NCI-H1417 treated with DMSO at 0.1 percent for 48 hours (cell line): Measurements from ENCODE around the gene ARSD.
"Not testable (repeated sequence)": the region's sequence is repeated elsewhere in the genome, so short reads cannot be mapped to it uniquely, and the experiment has no call there.

Source experiments
- DNase-seq: peaks from one replicate; lab custom pipeline; 2025; lab: John Stamatoyannopoulos, UW

The ARSD gene

DNA sequence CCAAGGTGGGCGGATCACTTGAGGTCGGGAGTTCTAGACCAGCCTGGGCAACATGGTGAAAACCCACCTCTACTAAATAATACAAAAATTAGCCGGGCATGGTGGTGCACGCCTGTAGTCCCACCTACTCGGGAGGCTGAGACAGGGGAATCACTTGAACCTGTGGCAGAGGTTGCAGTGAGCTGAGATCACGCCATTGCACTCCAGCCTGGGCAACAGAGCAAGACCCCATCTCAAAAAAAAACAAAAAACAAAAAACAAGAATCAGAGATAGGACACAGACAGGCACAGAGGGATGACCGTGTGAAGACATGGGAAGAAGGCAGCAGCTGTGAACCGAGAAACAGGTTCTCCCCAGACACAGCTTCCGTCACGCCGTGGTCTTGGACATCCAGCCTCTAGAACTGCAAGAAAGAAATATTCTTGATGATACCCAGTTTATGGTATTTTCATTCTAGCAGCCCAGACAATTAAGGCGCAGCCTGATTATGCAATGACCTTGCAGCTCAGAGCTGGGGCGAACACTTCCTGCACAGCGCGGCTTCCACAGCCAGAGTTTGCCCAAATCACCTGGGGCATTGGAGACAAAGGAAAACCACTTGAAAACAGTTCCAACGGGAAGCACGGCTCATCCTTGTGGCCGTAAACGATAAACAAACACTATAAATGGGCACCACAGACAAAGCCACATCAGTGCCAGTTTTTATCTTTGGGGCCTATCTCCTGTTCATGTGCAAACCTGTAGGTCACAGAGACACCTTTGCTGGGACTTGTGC lies 4.2 kb upstream of the ARSD start:
- DNase-seq, result no peak

DNA sequence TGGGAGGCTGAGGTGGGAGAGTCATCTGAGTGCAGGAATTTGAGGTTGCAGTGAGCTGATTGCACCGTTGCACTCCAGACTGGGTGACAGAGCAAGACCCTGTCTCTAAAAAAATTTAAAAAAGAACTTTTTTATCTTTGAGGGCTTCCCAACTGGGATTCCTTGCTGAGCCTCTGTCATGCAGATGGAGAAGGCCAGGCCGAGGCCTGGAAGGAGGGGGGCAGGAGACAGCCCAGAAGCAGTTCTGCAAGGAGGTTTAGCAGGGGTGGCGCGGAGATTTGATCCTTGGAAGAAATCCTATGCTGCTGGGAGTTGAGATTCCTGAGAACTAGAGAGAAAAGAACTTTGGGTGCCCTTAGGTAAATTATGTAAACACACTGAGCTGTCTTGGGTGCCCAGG lies 2.5 kb upstream of the ARSD start:
- no peak for DNase-seq

DNA sequence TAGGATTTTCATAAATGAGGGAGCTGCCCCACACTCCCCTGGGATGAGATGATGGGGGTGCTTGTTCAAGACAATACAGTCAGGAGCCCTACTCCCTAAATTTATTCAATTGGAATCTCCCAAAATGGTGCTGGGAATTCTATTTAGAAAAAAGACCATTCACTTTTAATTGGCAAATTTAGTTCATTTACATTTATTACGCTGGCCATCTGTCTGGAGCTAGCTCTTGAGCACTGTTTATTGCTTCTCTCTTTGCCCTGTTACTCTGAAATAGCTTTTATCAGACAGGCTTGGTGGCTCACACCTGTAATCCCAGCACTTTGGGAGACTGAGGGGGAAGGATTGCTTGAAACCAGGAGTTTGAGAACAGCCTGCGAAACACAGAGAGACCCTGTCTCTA lies 2.0 kb upstream of the ARSD start:
- DNase-seq, result no peak

DNA sequence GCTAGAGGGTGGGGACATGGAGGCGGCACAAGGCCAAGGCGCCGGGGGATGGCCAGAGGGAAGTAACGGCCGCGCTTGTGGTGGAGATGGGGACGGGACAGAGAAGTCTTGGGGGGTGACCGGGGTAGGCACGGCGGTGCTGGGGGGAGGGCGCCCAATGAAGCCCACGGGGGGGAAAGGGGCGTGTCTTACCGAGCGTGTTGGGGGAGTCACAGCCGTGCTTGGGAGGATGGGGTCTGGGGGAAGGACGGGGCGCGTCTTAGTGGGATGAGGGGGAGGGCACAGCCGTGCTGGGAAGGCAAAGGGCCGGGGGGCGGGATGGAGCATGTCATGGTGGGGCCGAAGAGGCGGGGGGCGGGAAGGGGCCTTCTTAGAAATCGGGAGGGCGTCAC lies 952 bp downstream of the ARSD start:
- no peak for DNase-seq

DNA sequence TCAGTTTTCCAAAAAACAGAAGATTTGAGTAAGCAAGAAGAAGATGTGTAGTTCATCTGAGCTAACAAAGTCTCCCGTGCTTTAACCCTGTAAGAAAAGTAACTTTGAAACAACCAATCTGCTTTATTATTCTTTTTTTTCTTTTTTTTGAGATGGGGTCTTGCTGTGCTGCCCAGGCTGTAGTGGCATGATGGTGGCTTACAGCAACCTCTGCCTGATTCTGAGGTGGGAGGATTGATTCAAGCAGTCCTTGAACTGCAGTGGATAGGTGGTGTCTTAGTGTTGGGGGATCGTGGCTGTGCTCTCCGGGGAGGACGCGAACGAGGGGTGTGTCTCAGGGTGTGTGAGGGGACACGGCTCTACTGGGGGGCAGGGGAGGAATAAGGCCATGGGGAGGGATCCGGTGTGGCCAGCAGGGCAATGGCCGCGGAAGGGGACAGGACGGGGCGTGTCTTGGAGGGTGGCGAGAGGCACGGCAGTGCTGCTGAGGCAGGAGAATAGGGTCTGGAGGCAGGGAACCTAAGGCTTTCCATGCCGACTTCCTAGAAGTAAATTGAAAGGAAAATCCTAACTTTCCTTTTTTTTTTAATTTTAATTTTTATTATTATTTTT lies 2.4 kb downstream of the ARSD start:
- no peak for DNase-seq

DNA sequence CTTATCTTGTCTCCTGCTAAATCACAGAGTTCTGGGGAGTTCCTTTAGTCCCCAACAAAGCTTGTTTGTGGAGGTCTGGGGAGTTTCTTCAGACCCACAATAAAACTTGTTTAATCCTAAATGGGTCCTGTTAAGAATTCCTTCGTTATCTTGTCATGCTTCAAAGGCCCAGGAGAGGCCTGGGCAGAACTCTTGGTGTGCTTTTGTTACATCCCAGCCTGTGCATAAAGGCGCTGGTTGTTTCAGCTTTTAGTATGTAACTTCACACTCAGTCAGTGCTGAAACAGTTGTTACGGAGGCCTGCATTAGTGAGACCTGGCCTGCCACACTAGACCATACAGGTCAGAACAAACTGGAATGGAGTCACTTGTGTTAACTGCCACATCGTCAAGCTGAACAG lies 2.9 kb downstream of the ARSD start:
- not testable (repeated sequence) for DNase-seq

DNA sequence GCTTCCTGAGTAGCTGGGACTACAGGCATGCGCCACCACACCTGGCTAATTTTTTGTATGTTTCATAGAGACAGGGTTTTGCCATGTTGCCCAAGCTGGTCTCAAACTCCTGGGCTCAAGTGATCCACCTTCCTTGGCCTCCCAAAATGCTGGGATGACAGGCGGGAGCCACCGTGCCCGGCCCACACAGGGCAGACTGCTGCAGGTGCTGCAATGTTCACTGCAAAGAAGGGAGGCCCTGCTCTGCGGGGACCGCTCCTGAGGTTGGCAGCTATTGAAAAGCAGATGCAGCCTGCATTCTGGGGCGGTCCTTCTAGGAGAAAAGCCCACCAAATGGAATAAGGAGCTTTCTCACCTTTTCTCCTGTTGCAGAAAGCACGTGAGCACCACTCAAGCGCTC lies 5.0 kb downstream of the ARSD start:
- no peak for DNase-seq

DNA sequence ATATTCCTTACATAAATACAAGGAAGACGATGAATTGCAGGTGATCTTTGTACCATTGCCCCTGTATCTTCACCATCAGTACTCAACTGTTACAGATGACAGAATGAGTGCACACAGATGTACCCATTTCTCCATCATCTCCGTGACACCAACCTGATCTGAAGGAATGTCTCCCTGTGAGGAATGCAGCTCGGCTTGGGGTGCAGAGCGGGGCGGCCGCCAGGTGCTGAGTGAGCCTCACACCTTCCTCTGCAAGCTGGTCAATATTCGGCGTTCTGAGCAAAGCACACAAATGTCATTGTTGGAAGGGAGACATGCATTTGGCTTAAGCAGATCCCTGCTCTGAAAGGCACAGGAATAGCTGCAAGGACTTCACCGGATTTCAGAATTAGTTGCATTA lies 7.4 kb downstream of the ARSD start:
- DNase-seq, result no peak

DNA sequence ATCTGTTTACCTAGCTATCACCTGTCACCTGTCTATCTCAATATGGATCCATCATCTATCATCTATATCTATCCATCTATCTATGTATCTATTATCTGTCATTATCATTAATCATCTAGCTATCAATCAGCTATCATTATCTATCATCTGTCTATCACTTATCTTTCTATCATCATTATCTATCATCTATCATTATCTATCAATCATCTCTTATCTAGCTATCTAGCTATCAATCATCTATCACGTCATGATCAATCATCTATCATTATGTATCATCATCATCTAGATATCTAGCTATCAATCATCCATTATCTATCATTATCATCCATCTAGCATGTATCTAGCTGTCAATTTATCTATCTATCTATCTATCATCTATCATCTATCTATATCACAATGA lies 7.9 kb downstream of the ARSD start:
- no peak for DNase-seq

DNA sequence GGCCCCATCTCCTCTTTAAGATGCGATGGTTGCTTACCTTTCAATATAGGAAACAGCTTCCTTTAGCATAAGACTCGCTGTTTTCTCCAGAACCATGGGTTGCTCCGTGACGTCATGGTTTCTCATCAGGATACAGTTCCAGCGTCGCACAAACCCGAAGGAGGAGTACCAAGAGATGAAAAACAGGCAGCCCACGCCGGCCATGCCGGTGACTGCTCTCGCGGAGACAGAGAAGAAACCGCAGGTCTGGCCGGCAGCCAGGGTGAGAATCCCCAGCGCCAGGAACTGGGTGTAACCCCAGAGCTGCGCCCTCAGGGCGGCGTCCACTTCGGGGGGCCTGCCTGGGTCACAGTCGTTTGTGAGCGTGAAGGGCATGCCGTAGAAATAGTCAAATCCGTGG lies 11.4 kb downstream of the ARSD start:
- DNase-seq, result no peak

DNA sequence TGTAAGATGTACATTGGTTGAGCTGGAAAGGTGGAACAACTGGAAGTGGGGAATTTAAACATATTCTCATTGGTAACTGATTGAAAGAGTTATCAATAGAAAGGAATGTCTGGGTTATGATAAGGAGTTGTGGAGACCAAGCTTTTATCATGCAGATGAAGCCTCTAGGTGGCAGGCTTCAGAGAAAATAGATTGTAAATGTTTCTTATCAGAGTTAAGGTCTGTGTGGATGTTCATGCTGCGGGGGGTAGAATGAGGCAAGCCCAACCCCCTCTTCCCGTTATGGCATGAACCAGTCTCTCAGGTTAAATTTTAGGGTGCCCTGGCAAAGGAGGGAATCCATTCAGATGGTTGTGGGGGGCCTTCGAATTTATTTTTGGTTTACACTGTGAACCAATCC lies 16.0 kb downstream of the ARSD start:
- DNase-seq, result no peak

DNA sequence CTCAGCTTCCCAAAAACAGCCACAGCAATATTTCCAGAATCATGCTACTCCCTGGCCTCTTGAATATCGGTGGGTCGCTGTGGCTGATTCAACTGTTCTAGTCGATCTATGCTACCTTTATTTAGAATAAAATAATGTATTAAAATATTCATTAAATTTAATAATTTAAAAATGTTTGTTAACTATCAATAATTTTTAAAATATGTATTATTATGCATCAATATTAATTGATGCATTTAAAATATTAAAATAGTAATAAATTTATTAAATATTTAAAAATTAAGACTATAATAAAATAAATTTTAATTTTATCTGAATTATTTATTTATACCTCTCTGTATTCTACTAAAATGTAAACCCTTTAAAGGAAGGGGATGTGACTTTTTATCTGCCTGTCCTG lies 19.0 kb downstream of the ARSD start:
- no peak for DNase-seq

DNA sequence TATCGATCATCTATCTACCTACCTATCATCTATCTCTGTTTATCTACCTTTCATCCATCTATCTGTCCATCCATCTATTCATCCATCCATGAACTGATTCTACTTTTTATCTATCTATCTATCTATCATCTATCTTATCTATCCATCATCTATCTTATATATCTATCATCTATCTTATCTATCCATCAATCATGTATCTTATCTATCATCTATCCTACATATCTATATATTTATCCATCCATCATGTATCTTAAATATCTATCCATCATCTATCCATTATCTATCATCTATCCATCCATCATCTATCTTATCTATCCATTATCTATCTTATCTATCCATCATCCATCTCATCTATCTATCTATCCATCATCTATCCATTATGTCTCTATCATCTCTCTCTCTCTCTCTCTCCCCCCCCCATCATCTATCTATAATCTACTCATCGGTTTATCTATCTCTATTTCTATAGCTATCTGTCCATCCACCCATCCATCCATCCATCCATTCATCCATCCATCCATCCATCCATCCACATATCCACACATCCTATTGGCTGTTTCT lies 20.9 kb downstream of the ARSD start:
- no peak for DNase-seq

DNA sequence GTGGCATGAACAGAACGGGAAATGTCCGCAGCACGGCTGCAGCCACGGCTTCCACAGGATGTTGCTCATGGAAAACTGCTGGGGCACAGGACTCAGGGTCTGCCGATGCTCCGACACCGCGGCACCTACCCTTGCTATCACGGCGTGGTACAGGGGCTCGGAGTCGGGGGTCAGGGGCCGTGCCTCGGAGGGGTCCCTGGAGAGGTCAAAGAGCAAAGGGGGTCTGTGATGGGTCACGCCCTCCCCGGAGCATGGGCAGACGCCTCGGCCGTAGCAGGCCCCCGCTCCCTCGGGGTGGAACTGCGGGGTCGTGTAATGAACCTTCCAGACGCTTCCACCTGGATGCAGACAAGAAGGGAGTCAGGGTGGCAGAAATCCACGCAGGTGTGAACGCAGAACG lies 21.8 kb downstream of the ARSD start:
- DNase-seq, result no peak

DNA sequence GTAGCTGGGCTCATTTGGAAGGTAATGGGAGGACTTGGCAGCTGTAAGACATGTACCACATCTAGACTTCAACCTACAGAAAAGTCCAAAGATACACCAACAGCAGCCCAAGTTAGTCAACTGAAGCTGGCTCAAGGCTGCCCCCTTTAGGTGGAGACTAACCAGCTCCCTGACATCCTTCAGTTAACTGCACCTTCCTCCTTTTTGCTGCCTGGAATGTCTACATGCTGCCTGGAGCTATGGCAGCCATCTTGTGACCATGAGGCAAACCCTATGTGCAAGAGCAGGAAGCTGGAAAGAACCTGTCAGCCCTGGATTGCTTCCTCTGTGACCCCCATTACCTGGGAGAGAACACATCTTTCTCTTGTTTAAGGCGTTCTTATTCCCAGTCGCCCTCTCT lies 25.8 kb downstream of the ARSD start:
- no peak for DNase-seq

DNA sequence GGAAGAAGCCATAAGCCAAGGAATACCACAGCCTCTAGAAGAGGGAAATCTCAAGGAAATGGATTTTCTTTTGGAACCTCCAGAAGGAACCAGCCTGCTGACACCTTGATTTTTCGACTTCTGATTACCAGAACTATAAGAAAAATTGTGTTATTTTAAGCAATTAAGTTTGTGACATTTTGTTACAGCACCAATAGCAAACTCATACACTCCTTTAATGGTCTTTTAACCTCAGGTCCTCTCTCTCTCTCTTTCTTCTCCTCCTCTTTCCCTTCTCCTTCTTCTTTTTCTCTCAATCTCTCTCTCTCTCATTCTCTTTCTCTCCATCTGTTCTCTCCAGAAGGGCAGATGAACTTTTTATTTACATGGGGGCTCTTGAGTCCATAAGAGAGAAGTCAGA lies 26.3 kb downstream of the ARSD start:
- no peak for DNase-seq

DNA sequence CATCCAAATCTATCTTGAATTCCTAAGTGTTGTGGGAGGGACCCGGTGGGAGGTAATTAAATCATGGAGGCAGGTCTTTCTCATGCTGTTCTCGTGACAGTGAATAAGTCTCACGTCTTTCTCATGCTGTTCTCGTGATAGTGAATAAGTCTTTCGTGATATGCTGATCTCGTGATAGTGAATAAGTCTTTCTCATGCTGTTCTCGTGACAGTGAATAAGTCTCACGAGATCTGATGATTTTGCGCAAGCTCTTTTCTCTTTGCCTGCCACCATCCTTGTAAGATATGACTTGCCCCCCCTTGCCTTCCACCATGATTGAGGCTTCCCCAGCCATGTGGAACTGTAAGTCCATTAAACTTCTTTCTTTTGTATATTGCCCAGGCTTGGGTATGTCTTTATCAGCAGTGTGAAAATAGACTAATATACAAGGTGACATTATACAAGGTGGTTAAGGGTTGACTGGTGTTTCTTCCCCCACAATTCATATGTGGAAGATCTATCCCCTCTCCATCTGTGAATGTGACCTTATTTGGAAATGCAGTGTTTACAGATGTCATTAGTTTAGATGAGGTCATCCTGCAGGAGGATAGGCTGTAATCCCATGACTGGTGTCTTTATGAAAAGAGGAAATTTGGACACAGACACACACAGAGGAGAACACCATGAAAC lies 27.6 kb downstream of the ARSD start:
- DNase-seq, result no peak

DNA sequence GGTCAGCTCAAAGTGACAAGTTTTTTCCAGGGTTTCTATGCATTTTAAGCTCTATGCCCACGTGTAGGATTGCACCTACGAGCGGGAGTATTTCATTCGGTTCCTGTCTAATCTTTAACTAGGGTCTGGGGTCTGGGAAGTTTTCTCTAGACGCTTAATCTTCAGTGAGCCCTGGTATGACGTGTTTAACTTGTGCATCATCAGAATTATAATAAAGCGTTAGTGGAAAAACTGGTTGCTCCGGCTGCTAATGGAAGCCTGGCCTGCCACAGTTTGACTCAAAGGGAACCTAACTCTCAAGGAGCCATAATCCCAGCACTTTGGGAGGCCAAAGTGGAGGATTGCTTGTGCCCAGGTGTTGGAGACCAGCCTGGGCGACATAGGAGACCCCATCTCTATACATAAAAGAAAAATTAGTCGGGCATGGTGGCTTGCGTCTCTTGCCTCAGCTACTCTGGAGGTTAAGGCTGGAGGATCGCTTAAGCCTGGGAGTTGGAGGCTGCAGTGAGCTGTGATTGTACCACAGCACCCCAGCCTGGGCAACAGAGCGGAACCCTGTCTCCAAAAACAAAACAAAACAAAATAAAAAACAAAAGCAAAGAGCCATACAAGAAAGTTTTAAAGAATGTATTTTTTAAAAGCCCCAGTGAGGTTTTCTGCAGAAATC lies 30.2 kb downstream of the ARSD start:
- no peak for DNase-seq

DNA sequence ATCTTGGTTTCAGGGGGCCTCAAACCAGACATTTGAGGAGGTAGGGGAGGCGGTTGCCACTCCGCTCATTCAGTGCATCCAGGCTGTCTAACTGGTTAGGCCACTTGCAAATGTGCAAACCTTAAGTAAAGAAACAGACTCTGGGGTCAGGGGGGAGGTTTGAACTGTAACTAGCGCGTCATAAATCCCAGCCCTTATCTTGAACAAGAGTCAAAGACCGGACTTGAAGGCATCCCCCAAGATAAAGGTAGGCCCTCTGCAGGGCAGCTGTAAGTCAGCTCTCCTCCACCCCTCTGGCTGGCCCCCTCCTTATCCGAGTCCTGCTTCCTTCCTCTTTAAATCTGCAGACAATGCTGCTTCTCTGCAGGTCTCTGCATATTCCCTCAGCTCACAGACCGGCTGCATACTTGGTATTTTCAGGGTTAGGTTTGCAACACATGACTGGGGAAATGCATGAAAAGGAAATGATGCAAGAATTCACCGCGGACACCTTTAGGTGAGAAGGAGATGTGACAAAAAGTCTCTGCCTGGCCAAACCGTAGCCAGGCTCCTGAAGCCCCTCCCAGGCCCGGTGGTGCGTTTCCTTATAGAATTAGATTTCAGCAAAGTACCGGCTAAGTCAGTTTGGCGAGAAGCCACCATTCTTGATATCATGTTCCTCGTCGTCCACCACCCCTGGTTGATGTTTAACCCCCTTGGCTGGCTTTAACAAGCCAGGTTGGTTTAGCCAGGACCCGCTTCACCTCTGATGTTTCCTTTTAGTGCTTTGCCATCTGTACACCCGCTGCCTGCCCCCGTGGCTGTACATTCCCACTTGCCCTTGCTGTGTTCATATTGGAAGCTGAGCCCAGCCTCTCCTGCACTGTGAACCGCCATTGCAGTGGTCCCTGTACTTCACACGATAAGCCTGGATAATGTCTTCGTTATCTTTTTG lies 31.2 kb downstream of the ARSD start:
- not testable (repeated sequence) for DNase-seq

DNA sequence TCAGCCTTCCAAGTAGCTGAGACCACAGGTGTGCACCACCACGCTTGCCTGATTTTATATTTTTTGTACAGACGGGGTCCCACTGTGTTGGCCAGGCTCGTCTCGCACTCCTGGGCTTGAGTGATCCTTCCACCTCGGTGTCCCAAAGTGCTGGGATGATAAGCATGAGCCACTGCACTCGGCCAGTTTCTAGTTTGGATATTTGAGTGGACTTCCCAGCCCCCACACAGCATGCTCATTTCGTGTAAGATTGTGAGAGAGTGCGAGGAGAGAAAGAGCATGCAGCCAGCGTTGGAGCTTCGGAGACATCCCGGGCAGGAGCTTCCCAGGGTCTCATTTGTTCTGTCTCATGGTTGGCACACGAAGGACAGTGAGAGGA lies 31.8 kb downstream of the ARSD start:
- DNase-seq, result no peak

DNA sequence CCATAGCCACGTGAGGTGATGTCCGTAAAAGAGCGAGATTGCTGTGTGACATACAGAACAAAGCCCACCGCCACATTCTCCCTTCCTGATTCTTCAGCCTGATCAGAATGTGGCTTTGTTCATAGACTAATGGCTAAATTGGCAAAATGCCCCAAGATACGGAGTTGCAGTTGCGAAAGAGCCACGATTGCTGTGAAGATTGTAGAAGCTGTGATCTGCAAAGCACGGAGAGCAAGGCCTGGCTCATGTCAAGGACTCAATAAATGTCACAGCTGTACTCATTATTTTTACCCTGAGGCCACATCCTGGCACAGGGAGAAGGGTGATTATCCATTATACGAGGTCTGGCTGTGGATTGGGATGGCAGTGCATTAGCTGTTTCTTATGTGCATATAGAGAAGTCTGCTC lies 34.2 kb downstream of the ARSD start:
- DNase-seq, result no peak

DNA sequence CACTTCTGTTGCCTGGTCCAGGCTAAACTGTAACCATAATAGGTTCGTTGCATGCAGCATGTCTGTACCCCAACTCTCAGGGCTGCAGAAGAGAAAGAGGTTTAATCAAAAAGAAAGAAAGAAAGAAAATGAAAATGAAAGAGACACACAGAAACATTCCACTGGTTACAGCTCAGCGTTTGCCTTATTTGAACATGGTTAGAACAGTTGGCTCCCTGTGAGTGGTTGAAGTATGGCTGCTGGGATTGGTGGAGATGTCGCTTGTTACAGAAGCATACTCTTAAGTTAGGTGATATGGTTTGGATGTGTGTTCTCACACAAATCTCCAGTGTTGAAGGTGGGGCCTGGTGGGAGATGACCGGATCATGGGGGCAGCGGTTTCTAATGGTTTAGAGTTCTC lies 36.3 kb downstream of the ARSD start:
- no peak for DNase-seq
